Mesenchymal stem cell (in vitro differentiated cells and primary cell): ENCODE data around the gene ASL.
"Not testable (repeated sequence)": the region's sequence is repeated elsewhere in the genome, so short reads cannot be mapped to it uniquely, and the experiment has no call there.

Experiments used
- DNase-seq: peaks from one replicate; pipeline ENCODE4 v3.0.0-alpha.2; 2013
- H2AFZ ChIP-seq: one replicate; pipeline ENCODE4 v1.6.1; 2013; ENCODE audit warnings: low read depth, mild to moderate bottlenecking, control low read depth, inconsistent platforms, low read length, moderate library complexity
- H2AK5ac ChIP-seq: 2 replicates; pipeline ENCODE4 v1.6.1; 2013; ENCODE audit warnings: low read length, moderate library complexity, mild to moderate bottlenecking, inconsistent platforms; ENCODE audit not compliant: severe bottlenecking
- H2BK120ac ChIP-seq: one replicate; pipeline ENCODE4 v1.6.1; 2013; ENCODE audit warnings: low read depth, mild to moderate bottlenecking, inconsistent platforms, low read length, moderate library complexity
- H2BK12ac ChIP-seq, 2 experiments: one replicate each; pipeline ENCODE4 v1.6.1; 2013; ENCODE audit warnings: inconsistent platforms in 2 of 2, low read length in 2 of 2, mild to moderate bottlenecking in 2 of 2, moderate library complexity in 2 of 2, control low read depth in 1 of 2
- H2BK15ac ChIP-seq: one replicate; pipeline ENCODE4 v1.6.1; 2013; ENCODE audit warnings: mild to moderate bottlenecking, low read depth, inconsistent platforms; ENCODE audit not compliant: poor library complexity, severe bottlenecking
- H2BK5ac ChIP-seq: 2 replicates; pipeline ENCODE4 v1.6.1; 2013; ENCODE audit warnings: low read depth, mild to moderate bottlenecking, low read length, control low read depth, inconsistent platforms; ENCODE audit not compliant: poor library complexity, severe bottlenecking
- H3K14ac ChIP-seq, 2 experiments: one replicate each; pipeline ENCODE4 v1.6.1; 2013; ENCODE audit warnings: inconsistent platforms in 2 of 2, low read length in 2 of 2, control low read depth in 1 of 2, mild to moderate bottlenecking in 1 of 2, moderate library complexity in 1 of 2
- H3K18ac ChIP-seq, 2 experiments: one replicate each; pipeline ENCODE4 v1.6.1; 2013; ENCODE audit warnings: inconsistent platforms in 2 of 2, low read length in 2 of 2, control low read depth in 1 of 2, low read depth in 1 of 2, mild to moderate bottlenecking in 1 of 2
- H3K23ac ChIP-seq, 2 experiments: one replicate each; pipeline ENCODE4 v1.6.1; 2013; ENCODE audit warnings: inconsistent platforms in 2 of 2, low read length in 2 of 2, mild to moderate bottlenecking in 2 of 2, moderate library complexity in 2 of 2, control low read depth in 1 of 2
- H3K27ac ChIP-seq: 2 replicates; pipeline ENCODE4 v1.5.1; 2013; ENCODE audit warnings: mild to moderate bottlenecking, moderate library complexity, low read length, control low read depth, inconsistent platforms; ENCODE audit not compliant: poor library complexity, severe bottlenecking
- H3K27me3 ChIP-seq, 2 experiments: 2 replicates each; pipeline versions ENCODE4 v1.6.1 to v1.7.0; 2013; ENCODE audit warnings: low read length in 2 of 2, mild to moderate bottlenecking in 2 of 2, moderate library complexity in 2 of 2, control low read depth in 1 of 2, inconsistent platforms in 1 of 2; ENCODE audit not compliant: control insufficient read depth in 1 of 2, insufficient read depth in 1 of 2
- H3K36me3 ChIP-seq, 2 experiments: 2 replicates each; pipeline versions ENCODE4 v1.6.1 to v1.7.0; 2013; ENCODE audit warnings: low read length in 2 of 2, control low read depth in 1 of 2, inconsistent platforms in 1 of 2, low read depth in 1 of 2, mild to moderate bottlenecking in 1 of 2; ENCODE audit not compliant: insufficient read depth in 2 of 2, control insufficient read depth in 1 of 2
- H3K4ac ChIP-seq, 2 experiments: one replicate each; pipeline ENCODE4 v1.6.1; 2013; ENCODE audit warnings: inconsistent platforms in 2 of 2, low read length in 2 of 2, mild to moderate bottlenecking in 2 of 2, moderate library complexity in 2 of 2, control low read depth in 1 of 2, low read depth in 1 of 2
- H3K4me1 ChIP-seq: 2 replicates; pipeline ENCODE4 v1.6.1; 2013; ENCODE audit warnings: low read depth, low read length, control low read depth; ENCODE audit not compliant: control insufficient read depth, insufficient read depth
- H3K4me2 ChIP-seq: 2 replicates; pipeline ENCODE4 v1.6.1; 2013; ENCODE audit warnings: low read length, mild to moderate bottlenecking, inconsistent platforms; ENCODE audit not compliant: poor library complexity, severe bottlenecking
- H3K4me3 ChIP-seq, 2 experiments: 2 replicates each; pipeline versions ENCODE4 v1.5.1 to v1.7.0; 2013; ENCODE audit warnings: low read length in 2 of 2, mild to moderate bottlenecking in 2 of 2, control low read depth in 1 of 2, low read depth in 1 of 2; ENCODE audit not compliant: insufficient read depth in 1 of 2
- H3K79me1 ChIP-seq: replicated peaks from 2 replicates; pipeline ENCODE4 v1.6.1; 2013; ENCODE audit warnings: mild to moderate bottlenecking, control low read depth, low read length, inconsistent platforms; ENCODE audit not compliant: poor library complexity, severe bottlenecking
- H3K9ac ChIP-seq: 2 replicates; pipeline ENCODE4 v1.7.0; 2013; ENCODE audit warnings: mild to moderate bottlenecking, low read length, moderate library complexity
- H3K9me3 ChIP-seq: 2 replicates; pipeline ENCODE4 v1.7.0; 2013; ENCODE audit warnings: mild to moderate bottlenecking, low read length; ENCODE audit not compliant: control insufficient read depth
- H4K8ac ChIP-seq: one replicate; pipeline ENCODE4 v1.6.1; 2013; ENCODE audit warnings: inconsistent platforms, mild to moderate bottlenecking, low read length, moderate library complexity
- H4K91ac ChIP-seq: one replicate; pipeline ENCODE4 v1.6.1; 2013; ENCODE audit warnings: mild to moderate bottlenecking, low read length, inconsistent platforms
- WGBS: methylation state at CpG from one replicate; pipeline ENCODE4 v1.1.7; 2013; ENCODE audit warnings: mixed read lengths; 5-methylcytosine and 5-hydroxymethylcytosine counted together

Gene ASL

DNA sequence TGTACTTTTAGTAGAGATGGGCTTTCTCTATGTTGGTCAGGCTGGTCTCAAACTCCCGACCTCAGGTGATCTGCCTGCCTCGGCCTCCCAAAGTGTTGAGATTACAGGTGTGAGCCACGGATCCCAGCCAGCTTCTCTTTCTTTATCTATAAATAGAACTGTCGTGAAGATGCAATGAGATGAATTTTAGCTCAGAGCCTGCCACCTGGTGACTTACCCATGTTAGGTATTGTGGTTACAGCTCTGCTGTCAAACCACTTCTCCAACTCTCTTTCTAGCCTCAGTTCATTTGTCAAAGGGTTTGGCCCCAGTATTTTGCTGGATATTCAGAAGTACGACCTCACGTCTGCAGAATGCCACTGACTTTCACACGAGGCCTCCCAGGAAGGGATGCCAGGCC is 3.4 kb upstream of the ASL start:
- not testable (repeated sequence) for H2BK120ac ChIP-seq, H3K23ac ChIP-seq, H3K27ac ChIP-seq, H4K8ac ChIP-seq, H3K18ac ChIP-seq, H4K91ac ChIP-seq, DNase-seq, H2BK15ac ChIP-seq, H2AK5ac ChIP-seq, H3K36me3 ChIP-seq, H3K9ac ChIP-seq, H3K14ac ChIP-seq, H3K4ac ChIP-seq, H3K9me3 ChIP-seq, H2BK12ac ChIP-seq, H2AFZ ChIP-seq, H2BK5ac ChIP-seq, H3K27me3 ChIP-seq, H3K4me2 ChIP-seq, H3K4me3 ChIP-seq
- peaks cover 11% of the 10 kb centered on the region for H3K4me1 ChIP-seq
- WGBS, result 88% methylated on average over 7 of the region's 7 CpGs
- H3K79me1 ChIP-seq, result peaks cover 13% of the 10 kb centered on the region

DNA sequence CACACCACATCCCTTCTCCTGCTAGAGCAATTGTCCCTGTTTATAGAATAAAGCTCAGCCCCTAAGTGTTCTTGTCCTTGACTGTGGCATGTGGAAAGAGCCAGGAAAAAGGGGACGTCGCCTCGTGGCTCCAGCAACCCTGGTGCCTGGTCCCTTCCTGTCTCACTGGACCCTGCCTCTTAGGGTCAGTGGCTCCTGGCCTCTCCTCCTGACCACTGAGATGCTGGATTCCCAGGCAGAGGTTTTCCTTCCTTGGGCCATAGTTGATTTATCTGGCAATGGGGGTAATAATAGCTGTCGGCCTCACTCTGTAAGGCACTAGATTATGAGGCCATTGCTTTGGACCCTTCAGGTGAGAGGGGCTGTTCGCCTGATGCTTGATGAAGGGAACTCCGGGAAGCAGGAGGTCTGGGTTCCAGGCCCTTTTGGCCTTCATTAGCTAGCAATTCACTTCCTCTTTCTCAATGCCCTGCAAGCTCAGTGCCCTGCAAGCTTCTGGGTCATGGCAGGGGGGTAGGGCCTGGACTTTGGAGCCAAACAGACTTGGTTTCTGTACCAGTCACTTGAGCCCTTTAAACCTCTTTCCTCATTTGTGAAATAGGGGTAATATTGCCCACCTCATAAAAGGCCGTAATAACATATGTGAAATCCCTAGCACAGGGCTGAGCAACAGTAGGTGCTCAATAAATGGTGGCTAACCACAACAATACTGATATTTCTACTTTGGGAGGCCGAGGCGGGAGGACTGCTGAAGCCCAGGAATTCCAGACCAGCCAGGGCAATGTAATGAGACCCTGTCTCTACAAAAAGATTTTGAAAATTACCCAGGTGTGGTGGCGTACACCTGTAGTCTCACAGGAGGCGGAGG is 1.1 kb downstream of the ASL start:
- Histone ChIP-seq H3K4me1 (peaks cover 16% of the 10 kb centered on the region), H2BK15ac (peak overlapping the region; percentile 54), H3K18ac (no peak overlapping the region), H4K8ac (no peak overlapping the region), H2AK5ac (no peak overlapping the region), H3K79me1 (peaks cover 38% of the 10 kb centered on the region), H3K9me3 (no peaks in the 10 kb centered on the region), H2BK12ac (peak overlapping the region in 1 of 2 experiments; percentile 21), H2AFZ (peak overlapping the region; percentile 94), H3K9ac (peak overlapping the region; percentile 90), H3K14ac (no peak overlapping the region), H3K4me2 (peak overlapping the region; percentile 89), H3K27me3 (no peaks in the 10 kb centered on the region), H2BK120ac (no peak overlapping the region), H2BK5ac (no peak overlapping the region), H3K4me3 (peak overlapping the region; percentile 34 to 88), H4K91ac (no peak overlapping the region), H3K23ac (no peak overlapping the region), H3K36me3 (peaks cover 10 to 20% of the 10 kb centered on the region in 2 experiments), H3K27ac (no peak overlapping the region), H3K4ac (no peak overlapping the region)
- 81% methylated on average over 11 of the region's 11 CpGs for WGBS
- DNase-seq, result peak; percentile 40

DNA sequence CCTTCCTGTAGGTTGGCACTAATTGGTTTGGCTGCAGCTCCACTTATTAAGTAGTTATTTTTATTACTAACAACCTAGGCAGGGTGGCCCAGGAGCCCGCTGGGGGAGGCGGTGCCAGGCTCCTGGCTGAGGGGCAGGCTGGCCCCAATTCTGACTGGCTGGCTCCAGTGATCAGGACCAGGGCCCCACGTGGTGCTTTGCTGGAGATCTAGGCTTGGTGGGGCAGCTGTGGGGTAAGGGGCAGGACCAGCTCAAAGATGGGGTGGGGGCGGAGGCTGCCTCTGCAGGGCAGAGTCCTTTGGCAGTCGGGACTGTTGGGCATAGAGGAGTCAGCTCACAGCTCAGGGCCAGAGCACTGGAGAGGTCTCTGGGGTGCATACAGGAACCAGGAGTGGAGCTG is 2.4 kb downstream of the ASL start:
- no peak overlapping the region for H2AFZ ChIP-seq
- WGBS, result 92% methylated on average over 5 of the region's 5 CpGs
- H3K18ac ChIP-seq, result no peak overlapping the region
- no peak overlapping the region for H2AK5ac ChIP-seq
- H3K4ac ChIP-seq, result no peak overlapping the region
- no peak overlapping the region for H4K91ac ChIP-seq
- peaks cover 22 to 34% of the 10 kb centered on the region in 2 experiments for H3K36me3 ChIP-seq
- H3K27me3 ChIP-seq, result no peaks in the 10 kb centered on the region
- H2BK120ac ChIP-seq, result no peak overlapping the region
- no peak overlapping the region for H3K4me2 ChIP-seq
- H3K9ac ChIP-seq, result no peak overlapping the region
- H3K14ac ChIP-seq, result no peak overlapping the region
- H3K79me1 ChIP-seq, result peaks cover 47% of the 10 kb centered on the region
- H4K8ac ChIP-seq, result no peak overlapping the region
- DNase-seq, result no peak
- H2BK5ac ChIP-seq, result no peak overlapping the region
- no peak overlapping the region for H2BK15ac ChIP-seq
- no peak overlapping the region for H3K27ac ChIP-seq
- no peaks in the 10 kb centered on the region for H3K9me3 ChIP-seq
- H3K4me3 ChIP-seq, result no peak overlapping the region
- peaks cover 16% of the 10 kb centered on the region for H3K4me1 ChIP-seq
- H3K23ac ChIP-seq, result no peak overlapping the region
- no peak overlapping the region for H2BK12ac ChIP-seq

DNA sequence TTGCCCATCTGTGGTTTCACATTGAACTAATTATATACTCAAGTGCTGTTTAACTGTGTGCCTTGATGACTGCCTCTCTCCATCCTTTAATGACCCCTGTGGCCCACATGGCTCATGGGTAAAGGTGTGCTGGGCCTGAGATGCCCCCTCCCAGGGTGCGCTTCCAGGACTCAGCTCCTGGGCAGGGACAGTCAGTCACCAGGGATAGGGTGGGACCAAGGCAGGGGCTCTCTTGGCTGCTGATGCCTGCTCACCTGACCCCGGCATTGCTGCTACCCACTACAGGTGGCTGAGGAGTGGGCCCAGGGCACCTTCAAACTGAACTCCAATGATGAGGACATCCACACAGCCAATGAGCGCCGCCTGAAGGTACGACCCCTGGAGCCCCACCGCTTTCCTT is 6.5 kb downstream of the ASL start:
- 100% methylated on average over 6 of the region's 6 CpGs for WGBS
- Histone ChIP-seq H2BK120ac (no peak overlapping the region), H2BK5ac (no peak overlapping the region), H3K9ac (no peak overlapping the region), H2AK5ac (no peak overlapping the region), H3K4me3 (no peak overlapping the region), H2AFZ (no peak overlapping the region), H3K4me2 (no peak overlapping the region), H2BK12ac (no peak overlapping the region), H3K14ac (no peak overlapping the region), H3K4ac (no peak overlapping the region), H2BK15ac (no peak overlapping the region), H4K91ac (no peak overlapping the region), H3K27me3 (no peaks in the 10 kb centered on the region), H3K27ac (no peak overlapping the region), H3K23ac (no peak overlapping the region), H3K79me1 (peaks cover 36% of the 10 kb centered on the region), H3K9me3 (no peaks in the 10 kb centered on the region), H4K8ac (no peak overlapping the region), H3K4me1 (peaks cover 7% of the 10 kb centered on the region), H3K36me3 (peaks cover 44 to 56% of the 10 kb centered on the region in 2 experiments), H3K18ac (no peak overlapping the region)
- DNase-seq, result no peak
